ENCODE measurements around the gene APBB2.

GRCh38 chr4:41146716-41147506 lies 67.4 kb downstream of the APBB2 start:
- TF ChIP-seq CTCF (IDR thresholded peaks at IDR 0.05), result no peak
- no peak for TF ChIP-seq POLR2A (IDR thresholded peaks at IDR 0.05)
